ENCODE data around the gene RARA. TPM values are rescaled to one million over a fixed set of nuclear protein-coding genes. Genes with fewer than 3 reads are reported as not detected.

The RARA gene
- total RNA-seq, 1 experiment from 2014 or later: 42.3 TPM

- Histone ChIP-seq H3K9me3 (replicated peaks) (no peaks in the 10 kb centered on the region), H3K4me3 (no peak overlapping the region), H3K27me3 (no peaks in the 10 kb centered on the region), H3K27ac (peak overlapping the region; percentile 56), H3K36me3 (peaks cover 14% of the 10 kb centered on the region), H3K4me1 (peaks cover 73% of the 10 kb centered on the region)
- DNase-seq: peak in 1 of 2 experiments; percentile 38
These were observed 2.6 kb upstream of the RARA start for GRCh38 chr17:40306395-40306794.

- Histone ChIP-seq H3K36me3 (peaks cover 7% of the 10 kb centered on the region), H3K9me3 (replicated peaks) (no peaks in the 10 kb centered on the region), H3K27ac (peak overlapping the region; percentile 56), H3K27me3 (no peaks in the 10 kb centered on the region), H3K4me1 (peaks cover 80% of the 10 kb centered on the region), H3K4me3 (no peak overlapping the region)
- DNase-seq: peak; percentile 91 to 92
These were observed 1.8 kb upstream of the RARA start for GRCh38 chr17:40307001-40307730.

DNA sequence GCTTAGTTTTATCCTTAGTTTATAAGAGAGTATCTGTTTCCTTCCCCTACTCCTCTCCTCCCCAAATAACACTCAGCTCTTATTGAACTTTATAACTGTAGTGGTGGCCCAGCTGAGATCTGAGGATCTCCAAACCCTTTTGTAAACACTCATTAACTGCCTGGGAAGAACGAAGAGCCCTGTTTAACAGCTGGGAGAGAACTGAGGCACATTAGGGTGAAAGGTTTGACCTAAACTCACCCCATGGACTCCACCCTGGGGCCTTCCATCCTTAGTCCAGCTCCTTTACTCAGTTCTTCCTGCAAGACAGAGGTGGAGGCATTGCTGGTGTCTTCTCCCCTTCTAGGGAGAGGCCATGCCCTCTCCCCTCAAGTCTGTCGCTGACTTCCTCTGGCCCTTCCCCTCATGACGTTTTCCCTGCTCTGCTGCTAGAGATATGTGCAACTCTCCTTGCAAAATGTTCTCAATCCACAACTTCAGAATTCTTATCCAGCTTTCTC lies 1.2 kb upstream of the RARA start:
- Histone ChIP-seq H3K27me3 (no peaks in the 10 kb centered on the region), H3K4me3 (no peak overlapping the region), H3K27ac (peak overlapping the region; percentile 56), H3K36me3 (peaks cover 1% of the 10 kb centered on the region), H3K4me1 (peaks cover 82% of the 10 kb centered on the region), H3K9me3 (replicated peaks) (no peaks in the 10 kb centered on the region)
- DNase-seq: no peak

DNA sequence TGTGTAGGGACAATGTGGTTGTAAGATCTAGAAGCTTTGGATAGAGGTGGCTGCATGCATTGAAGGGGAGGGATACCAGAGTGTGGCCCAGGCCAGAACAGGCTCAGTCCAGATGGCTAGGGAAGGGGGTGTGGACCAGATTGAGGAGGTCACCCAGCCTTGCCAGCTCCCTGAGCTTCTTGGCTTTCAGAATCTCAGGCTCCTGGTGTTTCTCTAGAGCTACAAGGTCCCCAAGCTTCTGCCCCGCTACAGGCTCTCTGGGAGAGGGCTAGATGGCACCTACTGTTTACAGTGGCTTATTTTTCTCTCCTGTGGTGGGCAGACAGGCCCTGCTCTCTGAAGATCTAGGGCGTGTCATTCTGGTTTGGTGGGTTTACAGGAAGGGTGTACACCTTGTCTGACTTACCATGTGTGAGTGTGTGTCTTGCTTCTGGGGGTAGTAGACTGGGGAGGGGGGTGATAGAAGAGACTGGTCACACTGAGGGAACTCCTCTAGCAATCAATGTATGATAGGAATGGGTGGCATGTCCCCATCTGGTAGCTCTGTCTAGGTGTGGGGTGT lies 1.1 kb downstream of the RARA start:
- no peaks in the 10 kb centered on the region for H3K9me3 ChIP-seq (replicated peaks)
- H3K4me1 ChIP-seq: peaks cover 79% of the 10 kb centered on the region
- no peaks in the 10 kb centered on the region for H3K27me3 ChIP-seq
- H3K4me3 ChIP-seq: no peak overlapping the region
- DNase-seq: no peak
- no peaks in the 10 kb centered on the region for H3K36me3 ChIP-seq
- H3K27ac ChIP-seq: no peak overlapping the region

DNA sequence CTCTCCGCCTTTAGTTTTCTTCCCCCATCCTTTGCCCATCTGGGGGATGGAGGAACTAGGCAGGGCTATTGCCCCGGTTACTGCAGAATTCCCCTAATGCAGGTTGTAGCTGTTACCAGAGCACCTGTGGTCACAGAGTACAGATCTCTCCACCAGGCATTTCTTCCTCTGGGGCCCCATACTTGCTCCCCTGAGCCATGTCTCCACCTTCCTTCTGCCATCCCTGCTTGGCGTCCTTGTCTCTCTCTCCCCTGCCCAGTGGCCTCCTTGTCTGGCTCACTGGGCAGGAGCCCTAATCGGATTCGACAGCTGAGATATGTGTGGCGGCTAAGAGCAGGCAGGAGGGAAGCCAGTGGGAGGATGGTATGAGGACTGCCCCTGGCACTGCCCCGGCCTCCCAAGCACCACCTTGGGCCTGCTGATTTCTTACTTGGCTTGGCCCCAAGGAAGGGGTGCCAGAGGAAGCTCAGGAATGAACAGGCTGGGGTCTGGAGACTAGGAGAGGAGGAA lies 2.0 kb downstream of the RARA start:
- no peak for DNase-seq
- no peaks in the 10 kb centered on the region for H3K36me3 ChIP-seq
- H3K27ac ChIP-seq: no peak overlapping the region

DNA sequence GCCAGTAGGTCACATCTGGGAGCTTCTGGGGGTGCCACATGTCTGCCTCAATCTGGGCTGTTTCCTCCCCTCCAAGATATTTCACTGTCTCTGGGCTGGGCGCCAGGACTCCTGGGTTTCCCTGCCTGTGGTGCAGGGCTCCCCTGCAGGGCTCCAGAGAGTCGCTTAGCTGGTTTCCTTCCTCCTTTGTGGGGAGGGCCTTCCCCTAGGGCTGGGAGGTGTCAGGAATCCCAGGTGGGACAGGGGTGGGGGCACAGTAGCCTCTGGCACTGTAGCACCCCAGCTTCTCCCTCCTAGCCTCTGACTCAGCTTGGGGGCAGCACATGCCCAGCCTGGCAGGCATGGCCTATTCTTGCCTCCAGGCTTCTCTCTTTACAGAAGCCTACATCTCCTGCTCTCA lies 2.6 kb downstream of the RARA start:
- H3K9me3 ChIP-seq (replicated peaks): no peaks in the 10 kb centered on the region
- no peaks in the 10 kb centered on the region for H3K27me3 ChIP-seq
- no peak overlapping the region for H3K27ac ChIP-seq
- no peaks in the 10 kb centered on the region for H3K36me3 ChIP-seq
- H3K4me3 ChIP-seq: no peak overlapping the region
- H3K4me1 ChIP-seq: peaks cover 85% of the 10 kb centered on the region
- no peak for DNase-seq

More for the DNA sequence above, 2.0 kb downstream of the RARA start:
- Histone ChIP-seq H3K9me3 (replicated peaks) (no peaks in the 10 kb centered on the region), H3K4me3 (no peak overlapping the region), H3K4me1 (peaks cover 85% of the 10 kb centered on the region), H3K27me3 (no peaks in the 10 kb centered on the region)

GRCh38 chr17:40312131-40312731 lies 3.3 kb downstream of the RARA start:
- Histone ChIP-seq H3K9me3 (replicated peaks) (no peaks in the 10 kb centered on the region), H3K4me3 (no peak overlapping the region), H3K4me1 (peaks cover 78% of the 10 kb centered on the region), H3K27me3 (no peaks in the 10 kb centered on the region), H3K27ac (no peak overlapping the region), H3K36me3 (no peaks in the 10 kb centered on the region)
- DNase-seq: no peak

- DNase-seq: no peak
- Histone ChIP-seq H3K27me3 (no peaks in the 10 kb centered on the region), H3K4me1 (peaks cover 69% of the 10 kb centered on the region), H3K36me3 (no peaks in the 10 kb centered on the region), H3K4me3 (no peak overlapping the region), H3K27ac (no peak overlapping the region), H3K9me3 (replicated peaks) (no peaks in the 10 kb centered on the region)
These were observed 4.1 kb downstream of the RARA start for GRCh38 chr17:40312893-40313667.

- Histone ChIP-seq H3K36me3 (no peaks in the 10 kb centered on the region), H3K4me1 (peaks cover 61% of the 10 kb centered on the region), H3K27ac (peak overlapping the region; percentile 24; the same call in 1 of the 2 replicates), H3K9me3 (replicated peaks) (no peaks in the 10 kb centered on the region), H3K4me3 (no peak overlapping the region), H3K27me3 (no peaks in the 10 kb centered on the region)
- DNase-seq: peak; percentile 55 to 62
These were observed 4.9 kb downstream of the RARA start for GRCh38 chr17:40313668-40314583.

DNA sequence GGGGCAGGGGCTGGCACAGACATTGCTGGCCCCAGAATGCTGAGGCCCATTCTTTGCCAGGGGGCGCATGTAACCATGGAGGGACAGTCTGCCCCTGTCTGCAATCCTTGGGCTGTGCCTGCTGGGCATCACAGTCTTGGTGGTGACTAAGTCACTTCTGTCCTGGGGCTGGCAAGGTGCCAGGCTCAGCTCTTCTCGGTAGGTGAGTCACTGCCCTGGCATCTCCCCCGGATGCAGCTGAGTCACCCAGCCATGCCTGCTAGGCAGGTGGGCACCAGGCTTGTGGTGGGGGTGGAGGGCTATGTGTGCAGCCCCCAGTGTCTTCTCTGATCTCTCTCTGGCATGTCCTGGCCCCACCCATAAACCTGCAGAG lies 5.6 kb downstream of the RARA start:
- no peak overlapping the region for H3K4me3 ChIP-seq
- H3K4me1 ChIP-seq: peaks cover 55% of the 10 kb centered on the region
- no peaks in the 10 kb centered on the region for H3K36me3 ChIP-seq
- H3K9me3 ChIP-seq (replicated peaks): no peaks in the 10 kb centered on the region
- DNase-seq: peak; percentile 85 to 89
- peak overlapping the region; percentile 24; the same call in 1 of the 2 replicates for H3K27ac ChIP-seq
- no peaks in the 10 kb centered on the region for H3K27me3 ChIP-seq

GRCh38 chr17:40315206-40315605 lies 6.2 kb downstream of the RARA start:
- no peaks in the 10 kb centered on the region for H3K27me3 ChIP-seq
- H3K36me3 ChIP-seq: no peaks in the 10 kb centered on the region
- H3K4me1 ChIP-seq: peaks cover 56% of the 10 kb centered on the region
- no peaks in the 10 kb centered on the region for H3K9me3 ChIP-seq (replicated peaks)
- H3K27ac ChIP-seq: no peak overlapping the region
- DNase-seq: no peak
- no peak overlapping the region for H3K4me3 ChIP-seq

- no peaks in the 10 kb centered on the region for H3K9me3 ChIP-seq (replicated peaks)
- H3K4me1 ChIP-seq: peaks cover 63% of the 10 kb centered on the region
- no peak for DNase-seq
- no peaks in the 10 kb centered on the region for H3K36me3 ChIP-seq
- H3K4me3 ChIP-seq: peak overlapping the region; percentile 93
- H3K27ac ChIP-seq: peak overlapping the region; percentile 68
- no peaks in the 10 kb centered on the region for H3K27me3 ChIP-seq
These were observed 6.9 kb downstream of the RARA start for GRCh38 chr17:40315678-40316570.

Data from SJCRH30 (cell line).